GM12878 (cell line): ENCODE measurements around the gene ARL6IP1. TPM values are rescaled to one million over a fixed set of nuclear protein-coding genes. Genes with fewer than 3 reads are reported as not detected.

ENCODE experiments used
- ATAC-seq: fragments of 200-7000 bp; cut with Tn5 transposase; 3 replicates; pipeline ENCODE4 v1.9.1; 2020; ENCODE audit warnings: mild to moderate bottlenecking, moderate library complexity
- BruUV-seq: library from RNA; stranded (reverse); fragments of 400-500 nt; replicated peaks from 2 replicates; lab custom pipeline; 2021; lab: Mats Ljungman, UMichigan
- CTCF ChIA-PET: fragments of 300-600 bp; sonication (Branson Sonifier 250); formaldehyde crosslinking; extraction: SDS; loops from one replicate; lab custom pipeline; 2021; ENCODE audit warnings: inconsistent platforms; lab: Yijun Ruan, JAX
- POLR2A ChIA-PET: fragments of 350-600 bp; formaldehyde crosslinking; extraction: SDS; loops from one replicate; lab custom pipeline; 2021; ENCODE audit warnings: inconsistent platforms; lab: Charles Lee
- RAD21 ChIA-PET: fragments of 300-600 bp; sonication (Branson Sonifier 250); formaldehyde crosslinking; loops from one replicate; lab custom pipeline; 2023; ENCODE audit warnings: antibody characterized with exemption; ENCODE audit not compliant: unreplicated experiment; lab: Charles Lee
- SMC1A ChIA-PET: fragments of 300-600 bp; sonication (Branson Sonifier 250); formaldehyde crosslinking; loops from one replicate; lab custom pipeline; 2023; ENCODE audit not compliant: unreplicated experiment, uncharacterized antibody; lab: Charles Lee
- DNase-seq: peaks from one replicate; pipeline ENCODE4 v3.0.0-alpha.2; 2011; ENCODE audit warnings: low read depth, low spot score
- FAIRE-seq: peaks from 3 replicates; lab custom pipeline; 2011; peaks lifted over from hg19 to GRCh38; lab: Jason Lieb, UNC
- H2AFZ ChIP-seq: 2 replicates; pipeline ENCODE4 v1.6.0; 2011; ENCODE audit warnings: low read depth, low read length, control low read depth; ENCODE audit not compliant: control insufficient read depth
- H3K27ac ChIP-seq: 2 replicates; pipeline ENCODE4 v1.5.1; 2011; ENCODE audit warnings: control low read depth; ENCODE audit not compliant: control insufficient read depth, insufficient read depth
- H3K27me3 ChIP-seq, 2 experiments: replicated peaks in 1 of 2; 2 replicates each; pipeline versions ENCODE4 v1.6.0 to v1.6.1; 2011; ENCODE audit warnings: low read length in 1 of 2; ENCODE audit not compliant: control insufficient read depth in 2 of 2, insufficient read depth in 2 of 2
- H3K36me3 ChIP-seq, 2 experiments: 2 replicates each; pipeline ENCODE4 v1.5.1; 2011; ENCODE audit warnings: low read length in 1 of 2; ENCODE audit not compliant: control insufficient read depth in 2 of 2, insufficient read depth in 2 of 2
- H3K4me1 ChIP-seq: 2 replicates; pipeline ENCODE4 v1.6.1; 2011; ENCODE audit warnings: mild to moderate bottlenecking, low read length, moderate library complexity, mixed read lengths; ENCODE audit not compliant: control insufficient read depth, insufficient read depth
- H3K4me2 ChIP-seq: 2 replicates; pipeline ENCODE4 v1.6.0; 2011; ENCODE audit warnings: control low read depth; ENCODE audit not compliant: control insufficient read depth, insufficient read depth
- H3K4me3 ChIP-seq: fragments of 200-600 bp; sonication (generic); 2 replicates; pipeline ENCODE4 v1.5.1; 2016
- H3K79me2 ChIP-seq: 2 replicates; pipeline ENCODE4 v1.6.0; 2011; ENCODE audit warnings: low read length; ENCODE audit not compliant: control insufficient read depth, insufficient read depth
- H3K9ac ChIP-seq: 2 replicates; pipeline ENCODE4 v1.8.0; 2011; ENCODE audit warnings: low read length, control low read depth, mixed read lengths; ENCODE audit not compliant: control insufficient read depth, insufficient read depth
- H3K9me3 ChIP-seq: replicated peaks from 3 replicates; pipeline ENCODE4 v1.5.1; 2011; ENCODE audit warnings: mild to moderate bottlenecking, low read length; ENCODE audit not compliant: control insufficient read depth, insufficient read depth
- H4K20me1 ChIP-seq: 2 replicates; pipeline ENCODE4 v1.6.0; 2011; ENCODE audit not compliant: control insufficient read depth, insufficient read depth
- BCL11A ChIP-seq: IDR thresholded peaks from 2 replicates; pipeline ENCODE4 v1.6.1; 2011; ENCODE audit warnings: low read depth, low read length
- SIX5 ChIP-seq: IDR thresholded peaks from 2 replicates; pipeline ENCODE4 v1.6.1; 2011; ENCODE audit warnings: mild to moderate bottlenecking, low read depth, low read length, moderate library complexity; ENCODE audit not compliant: severe bottlenecking
- TCF3 ChIP-seq: IDR thresholded peaks from 2 replicates; pipeline ENCODE4 v1.6.1; 2012; ENCODE audit warnings: low read depth, mild to moderate bottlenecking, low read length, borderline replicate concordance; ENCODE audit not compliant: insufficient read depth
- TCF7 ChIP-seq: IDR thresholded peaks from 2 replicates; pipeline ENCODE4 v1.6.1; 2014; ENCODE audit warnings: antibody characterized with exemption, borderline replicate concordance
- YY1 ChIP-seq: IDR thresholded peaks from 2 replicates; pipeline ENCODE4 v1.6.1; 2011; ENCODE audit warnings: low read depth, mild to moderate bottlenecking, low read length
- WGBS: methylation state at CpG from one replicate; pipeline ENCODE4 v1.1.6; 2016; ENCODE audit warnings: low lambda C conversion rate; ENCODE audit not compliant: insufficient replicate concordance, insufficient coverage; ENCODE audit errors: missing lambda C conversion rate; 5-methylcytosine and 5-hydroxymethylcytosine counted together
- in situ Hi-C: fragments of 300-500 bp; cut with MboI; formaldehyde crosslinking; loops from 9 replicates; pipeline ENCODE4 v1.14.3; 2018; ENCODE audit warnings: mixed read lengths
- intact Hi-C: fragments of 100-400 bp; cut with micrococcal nuclease; formaldehyde crosslinking; loops from one replicate; pipeline ENCODE4 v1.14.2; 2022; ENCODE audit not compliant: unreplicated experiment
- polyA plus RNA-seq, 11 experiments: library from polyadenylated mRNA; depleted of rRNA in 4 of 11; unstranded in 6 of 11; stranded (reverse) in 5 of 11; fragments of >200 nt; fragmentation: Nextera tagmentation in 4 of 11; fragmentation: Illumina TruSeq in 1 of 11; extraction: Ambion mirVana in 4 of 11; extraction: Trizol in 1 of 11; gene quantifications; 1 replicate in 1 of 11; 2 replicates in 10 of 11; pipeline versions ENCODE4 v1.2.1 to v1.2.3, GENCODE V29; 2011 to 2016; ENCODE audit warnings: inconsistent platforms in 2 of 11, missing spikeins in 2 of 11, low read depth in 1 of 11
- total RNA-seq, 4 experiments: library from RNA; depleted of rRNA in 3 of 4; stranded (reverse); fragments of >200 nt in 3 of 4; fragmentation: Illumina TruSeq in 1 of 4; extraction: Trizol in 1 of 4; gene quantifications; 2 replicates each; pipeline versions ENCODE4 v1.2.1 to v1.2.3, GENCODE V29; 2013 to 2021

The ARL6IP1 gene
- total and polyA plus RNA-seq, 10 of the 15 experiments (the other 5 are each of a cell fraction or from before 2014, with no cell fraction given): 99.3 to 334 (median 197) TPM

- no peaks in the 10 kb centered on the region for H4K20me1 ChIP-seq
- intact Hi-C loops: loop anchor here (5.0 kb wide), 1 partner anchor 124 kb away; the partner anchor contains the start of gene SMG1
- H3K79me2 ChIP-seq: peaks cover 35% of the 10 kb centered on the region
- H3K4me1 ChIP-seq: peaks cover 12% of the 10 kb centered on the region
- ChIA-PET POLR2A (interaction anchor here (1.2 to 8.9 kb wide), 3 partner anchors 14 to 264 kb away, joined by 4 to 128 read pairs (median 5); partner anchors contain the start of genes COQ7 and RPS15A), RAD21 (interaction anchor here (1.3 to 6.9 kb wide), 4 partner anchors 15 to 166 kb away, joined by 3 to 71 read pairs (median 4); partner anchors contain the start of gene RPS15A), SMC1A (interaction anchor here (1.0 to 7.2 kb wide), 6 partner anchors 14 to 167 kb away, joined by 3 to 64 read pairs (median 8); no protein-coding TSS in a partner anchor), CTCF (interaction anchor here (0.8 to 5.3 kb wide), 12 partner anchors 13 to 166 kb away, joined by 3 to 80 read pairs (median 10); partner anchors contain the start of gene RPS15A)
- FAIRE-seq (no peak), ATAC-seq (no peak), DNase-seq (no peak)
- in situ Hi-C loops: loop anchor here (5.0 kb wide), 1 partner anchor 169 kb away; no protein-coding TSS in a partner anchor
- H3K4me3 ChIP-seq: no peak overlapping the region
- no peak overlapping the region for H2AFZ ChIP-seq
- H3K4me2 ChIP-seq: no peak overlapping the region
- 96% methylated on average over 16 of the region's 16 CpGs for WGBS
- no peak for TF ChIP-seq BCL11A
- no peak for TF ChIP-seq TCF3
- 0 out of 2 replicates have a peak, but pooled peaks have one; percentile 17 for TF ChIP-seq TCF7
- TF ChIP-seq SIX5: no peak
- no peak for TF ChIP-seq YY1
- H3K36me3 ChIP-seq: peaks cover 0 to 6% of the 10 kb centered on the region in 2 experiments; a peak in 2 of 4 replicates
- no peaks in the 10 kb centered on the region for H3K27me3 ChIP-seq
- no TSS peak for BruUV-seq
- H3K27ac ChIP-seq: no peak overlapping the region
- H3K9me3 ChIP-seq: no peaks in the 10 kb centered on the region
- no peak overlapping the region for H3K9ac ChIP-seq
Observed at GRCh38 chr16:18802767-18803343, 1.5 kb upstream of the ARL6IP1 start.
